GM12878 (cell line): Measurements from ENCODE around the gene RIPK3. TPM values are rescaled to one million over a fixed set of nuclear protein-coding genes. Genes with fewer than 3 reads are reported as not detected.

ENCODE experiments used
- ATAC-seq: fragments of 200-7000 bp; cut with Tn5 transposase; 3 replicates; pipeline ENCODE4 v1.9.1; 2020; ENCODE audit warnings: mild to moderate bottlenecking, moderate library complexity
- BruUV-seq: library from RNA; stranded (reverse); fragments of 400-500 nt; replicated peaks from 2 replicates; lab custom pipeline; 2021; lab: Mats Ljungman, UMichigan
- CTCF ChIA-PET: fragments of 300-600 bp; sonication (Branson Sonifier 250); formaldehyde crosslinking; extraction: SDS; loops from one replicate; lab custom pipeline; 2021; ENCODE audit warnings: inconsistent platforms; lab: Yijun Ruan, JAX
- POLR2A ChIA-PET: fragments of 350-600 bp; formaldehyde crosslinking; extraction: SDS; loops from one replicate; lab custom pipeline; 2021; ENCODE audit warnings: inconsistent platforms; lab: Charles Lee
- RAD21 ChIA-PET: fragments of 300-600 bp; sonication (Branson Sonifier 250); formaldehyde crosslinking; loops from one replicate; lab custom pipeline; 2023; ENCODE audit warnings: antibody characterized with exemption; ENCODE audit not compliant: unreplicated experiment; lab: Charles Lee
- SMC1A ChIA-PET: fragments of 300-600 bp; sonication (Branson Sonifier 250); formaldehyde crosslinking; loops from one replicate; lab custom pipeline; 2023; ENCODE audit not compliant: unreplicated experiment, uncharacterized antibody; lab: Charles Lee
- DNase-seq: peaks from one replicate; pipeline ENCODE4 v3.0.0-alpha.2; 2011; ENCODE audit warnings: low read depth, low spot score
- FAIRE-seq: peaks from 3 replicates; lab custom pipeline; 2011; peaks lifted over from hg19 to GRCh38; lab: Jason Lieb, UNC
- H2AFZ ChIP-seq: 2 replicates; pipeline ENCODE4 v1.6.0; 2011; ENCODE audit warnings: low read depth, low read length, control low read depth; ENCODE audit not compliant: control insufficient read depth
- H3K27ac ChIP-seq: 2 replicates; pipeline ENCODE4 v1.5.1; 2011; ENCODE audit warnings: control low read depth; ENCODE audit not compliant: control insufficient read depth, insufficient read depth
- H3K27me3 ChIP-seq, 2 experiments: replicated peaks in 1 of 2; 2 replicates each; pipeline versions ENCODE4 v1.6.0 to v1.6.1; 2011; ENCODE audit warnings: low read length in 1 of 2; ENCODE audit not compliant: control insufficient read depth in 2 of 2, insufficient read depth in 2 of 2
- H3K36me3 ChIP-seq, 2 experiments: 2 replicates each; pipeline ENCODE4 v1.5.1; 2011; ENCODE audit warnings: low read length in 1 of 2; ENCODE audit not compliant: control insufficient read depth in 2 of 2, insufficient read depth in 2 of 2
- H3K4me1 ChIP-seq: 2 replicates; pipeline ENCODE4 v1.6.1; 2011; ENCODE audit warnings: mild to moderate bottlenecking, low read length, moderate library complexity, mixed read lengths; ENCODE audit not compliant: control insufficient read depth, insufficient read depth
- H3K4me2 ChIP-seq: 2 replicates; pipeline ENCODE4 v1.6.0; 2011; ENCODE audit warnings: control low read depth; ENCODE audit not compliant: control insufficient read depth, insufficient read depth
- H3K4me3 ChIP-seq: fragments of 200-600 bp; sonication (generic); 2 replicates; pipeline ENCODE4 v1.5.1; 2016
- H3K79me2 ChIP-seq: 2 replicates; pipeline ENCODE4 v1.6.0; 2011; ENCODE audit warnings: low read length; ENCODE audit not compliant: control insufficient read depth, insufficient read depth
- H3K9ac ChIP-seq: 2 replicates; pipeline ENCODE4 v1.8.0; 2011; ENCODE audit warnings: low read length, control low read depth, mixed read lengths; ENCODE audit not compliant: control insufficient read depth, insufficient read depth
- H3K9me3 ChIP-seq: replicated peaks from 3 replicates; pipeline ENCODE4 v1.5.1; 2011; ENCODE audit warnings: mild to moderate bottlenecking, low read length; ENCODE audit not compliant: control insufficient read depth, insufficient read depth
- H4K20me1 ChIP-seq: 2 replicates; pipeline ENCODE4 v1.6.0; 2011; ENCODE audit not compliant: control insufficient read depth, insufficient read depth
- ATF3 ChIP-seq: IDR thresholded peaks from 2 replicates; pipeline ENCODE4 v1.6.1; 2011; ENCODE audit warnings: low read depth, mild to moderate bottlenecking, low read length, moderate library complexity, borderline replicate concordance; ENCODE audit errors: extremely low read depth
- CBX5 ChIP-seq: sonication (generic); IDR thresholded peaks from 2 replicates; pipeline ENCODE4 v1.6.1; 2016; ENCODE audit warnings: low read depth, moderate library complexity, mild to moderate bottlenecking, inconsistent platforms
- KLF5 ChIP-seq: fragments of 450-650 bp; IDR thresholded peaks from 2 replicates; pipeline ENCODE4 v1.6.1; 2014; ENCODE audit warnings: mild to moderate bottlenecking; ENCODE audit not compliant: partially characterized antibody
- NFXL1 ChIP-seq: fragments of 450-650 bp; IDR thresholded peaks from 2 replicates; pipeline ENCODE4 v1.6.1; 2017; ENCODE audit warnings: antibody characterized with exemption, mild to moderate bottlenecking, borderline replicate concordance
- NFYB ChIP-seq: IDR thresholded peaks from 2 replicates; pipeline ENCODE4 v1.6.1; 2011; ENCODE audit warnings: low read depth, mild to moderate bottlenecking, low read length, improper control_type of control experiment, moderate library complexity; ENCODE audit not compliant: insufficient read depth
- RAD21 ChIP-seq: IDR thresholded peaks from 2 replicates; pipeline ENCODE4 v1.6.1; 2011; ENCODE audit warnings: mild to moderate bottlenecking, low read depth, low read length, moderate library complexity; ENCODE audit not compliant: insufficient read depth
- STAT1 ChIP-seq: fragments of 450-650 bp; conservative IDR thresholded peaks from 2 replicates; pipeline ENCODE4 v1.6.1; 2014; ENCODE audit warnings: antibody characterized with exemption, mild to moderate bottlenecking
- ZBTB33 ChIP-seq: fragments of 450-650 bp; IDR thresholded peaks from 2 replicates; pipeline ENCODE4 v1.6.1; 2017; ENCODE audit warnings: mild to moderate bottlenecking
- ZBTB4 ChIP-seq: fragments of 450-650 bp; formaldehyde crosslinking; IDR thresholded peaks from 2 replicates; pipeline ENCODE4 v1.4.0; 2022; ENCODE audit warnings: mild to moderate bottlenecking, moderate library complexity
- ZNF384 ChIP-seq: IDR thresholded peaks from 2 replicates; pipeline ENCODE4 v1.6.1; 2012; ENCODE audit warnings: low read depth, mild to moderate bottlenecking, low read length, improper control_type of control experiment, borderline replicate concordance
- WGBS: methylation state at CpG from one replicate; pipeline ENCODE4 v1.1.6; 2016; ENCODE audit warnings: low lambda C conversion rate; ENCODE audit not compliant: insufficient replicate concordance, insufficient coverage; ENCODE audit errors: missing lambda C conversion rate; 5-methylcytosine and 5-hydroxymethylcytosine counted together
- in situ Hi-C: fragments of 300-500 bp; cut with MboI; formaldehyde crosslinking; loops from 9 replicates; pipeline ENCODE4 v1.14.3; 2018; ENCODE audit warnings: mixed read lengths
- intact Hi-C: fragments of 100-400 bp; cut with micrococcal nuclease; formaldehyde crosslinking; loops from one replicate; pipeline ENCODE4 v1.14.2; 2022; ENCODE audit not compliant: unreplicated experiment
- polyA plus RNA-seq, 11 experiments: library from polyadenylated mRNA; depleted of rRNA in 4 of 11; unstranded in 6 of 11; stranded (reverse) in 5 of 11; fragments of >200 nt; fragmentation: Nextera tagmentation in 4 of 11; fragmentation: Illumina TruSeq in 1 of 11; extraction: Ambion mirVana in 4 of 11; extraction: Trizol in 1 of 11; gene quantifications; 1 replicate in 1 of 11; 2 replicates in 10 of 11; pipeline versions ENCODE4 v1.2.1 to v1.2.3, GENCODE V29; 2011 to 2016; ENCODE audit warnings: inconsistent platforms in 2 of 11, missing spikeins in 2 of 11, low read depth in 1 of 11
- total RNA-seq, 4 experiments: library from RNA; depleted of rRNA in 3 of 4; stranded (reverse); fragments of >200 nt in 3 of 4; fragmentation: Illumina TruSeq in 1 of 4; extraction: Trizol in 1 of 4; gene quantifications; 2 replicates each; pipeline versions ENCODE4 v1.2.1 to v1.2.3, GENCODE V29; 2013 to 2021

RIPK3 gene
- total and polyA plus RNA-seq, 10 of the 15 experiments (the other 5 are each of a cell fraction or from before 2014, with no cell fraction given) = 2.0 to 13.6 (median 8.1) TPM

- H3K4me1 ChIP-seq = peaks cover 15% of the 10 kb centered on the region
- in situ Hi-C loops = no loop called here
- H3K79me2 ChIP-seq = no peaks in the 10 kb centered on the region
- RAD21 ChIA-PET = no interaction called here
- POLR2A ChIA-PET = no interaction called here
- H3K9me3 ChIP-seq = no peaks in the 10 kb centered on the region
- no peak overlapping the region for H2AFZ ChIP-seq
- H4K20me1 ChIP-seq = no peaks in the 10 kb centered on the region; the same call in 1 of the 2 replicates
- no peaks in the 10 kb centered on the region for H3K27me3 ChIP-seq
- WGBS = 74% methylated on average over 3 of the region's 3 CpGs
- CTCF ChIA-PET = interaction anchor here (0.7 to 1.9 kb wide), 6 partner anchors 9 to 125 kb away, joined by 3 to 8 read pairs (median 4); partner anchors contain the start of gene CIDEB
- no TSS peak for BruUV-seq
- no peak for TF ChIP-seq KLF5
- no peak for TF ChIP-seq ZNF384
- no peak overlapping the region for H3K4me3 ChIP-seq
- DNase-seq (no peak), FAIRE-seq (no peak), ATAC-seq (no peak)
- no peaks in the 10 kb centered on the region for H3K36me3 ChIP-seq
- no peak overlapping the region for H3K9ac ChIP-seq
- intact Hi-C loops = no loop called here
- H3K27ac ChIP-seq = no peak overlapping the region
- SMC1A ChIA-PET = interaction anchor here (1.1 kb wide), 1 partner anchor 114 kb away, joined by 3 read pairs; no protein-coding TSS in a partner anchor
- H3K4me2 ChIP-seq = no peak overlapping the region
Observed at GRCh38 chr14:24317141-24317928, 22.5 kb downstream of the RIPK3 start.

- no peaks in the 10 kb centered on the region for H3K9me3 ChIP-seq
- H3K4me3 ChIP-seq = no peak overlapping the region
- FAIRE-seq (no peak), ATAC-seq (no peak), DNase-seq (no peak)
- H2AFZ ChIP-seq = no peak overlapping the region
- 97% methylated on average over 18 of the region's 18 CpGs for WGBS
- H3K9ac ChIP-seq = no peak overlapping the region
- BruUV-seq = no TSS peak
- ChIA-PET SMC1A (no interaction called here), CTCF (interaction anchor here (0.9 kb wide), 1 partner anchor 125 kb away, joined by 3 read pairs; no protein-coding TSS in a partner anchor), RAD21 (no interaction called here), POLR2A (no interaction called here)
- H3K27ac ChIP-seq = no peak overlapping the region
- H3K36me3 ChIP-seq = no peaks in the 10 kb centered on the region
- intact Hi-C loops = no loop called here
- H3K79me2 ChIP-seq = no peaks in the 10 kb centered on the region
- in situ Hi-C loops = no loop called here
- no peaks in the 10 kb centered on the region; the same call in 1 of the 2 replicates for H4K20me1 ChIP-seq
- H3K4me1 ChIP-seq = peaks cover 17% of the 10 kb centered on the region
- no peaks in the 10 kb centered on the region for H3K27me3 ChIP-seq
- H3K4me2 ChIP-seq = no peak overlapping the region
- TF ChIP-seq ATF3 (no peak), ZBTB33 (no peak), NFXL1 (no peak), ZBTB4 (CRISPR knock-in tag) (no peak), NFYB (no peak), STAT1 (no peak), CBX5 (no peak), RAD21 (no peak)
Observed at GRCh38 chr14:24316597-24316950, 23.2 kb downstream of the RIPK3 start.
